Measurements from ENCODE around the gene DPP6.

GRCh38 chr7:154372011-154372601 lies 319.9 kb downstream of the DPP6 start:
- TF ChIP-seq POLR2A (IDR thresholded peaks at IDR 0.05; ENCODE audit: low read depth) (no peak), CTCF (IDR thresholded peaks at IDR 0.05) (no peak)
